Measurements from ENCODE around the gene FGD4.
A peak's percentile ranks its signal among the peaks of the same experiment; 100 is the strongest.

FGD4 gene

GRCh38 chr12:32615441-32615840, 216.1 kb downstream of the FGD4 start:
- DNase-seq, result no peak

- no peak for DNase-seq
Measured at GRCh38 chr12:32617534-32617933, 218.2 kb downstream of the FGD4 start.

- DNase-seq, result no peak
Measured at GRCh38 chr12:32618115-32618514, 218.8 kb downstream of the FGD4 start.

GRCh38 chr12:32627976-32628375, 228.6 kb downstream of the FGD4 start:
- no peak for DNase-seq

- DNase-seq, result no peak
Measured at GRCh38 chr12:32641287-32641901, 242.0 kb downstream of the FGD4 start.

- DNase-seq, result no peak
Measured at GRCh38 chr12:32644431-32644830, 245.1 kb downstream of the FGD4 start.

- DNase-seq, result peak; percentile 51
Measured at GRCh38 chr12:32647275-32647674, 247.9 kb downstream of the FGD4 start.

GRCh38 chr12:32650508-32650907, 251.2 kb downstream of the FGD4 start:
- peak; percentile 93 for DNase-seq

GRCh38 chr12:32651151-32651955, 252.0 kb downstream of the FGD4 start:
- peak; percentile 52 for DNase-seq

GRCh38 chr12:32651956-32652210, 252.5 kb downstream of the FGD4 start:
- DNase-seq, result peak; percentile 47

- DNase-seq, result peak; percentile 89
Measured at GRCh38 chr12:32659908-32660440, 260.6 kb downstream of the FGD4 start.

- DNase-seq, result peak; percentile 53
Measured at GRCh38 chr12:32661706-32662105, 262.3 kb downstream of the FGD4 start.

- DNase-seq, result peak; percentile 44
Measured at GRCh38 chr12:32662665-32663064, 263.3 kb downstream of the FGD4 start.

GRCh38 chr12:32666018-32666417, 266.7 kb downstream of the FGD4 start:
- DNase-seq, result peak; percentile 38

- DNase-seq, result peak; percentile 35
Measured at GRCh38 chr12:32669584-32669983, 270.2 kb downstream of the FGD4 start.

- DNase-seq, result peak; percentile 76
Measured at GRCh38 chr12:32671930-32672780, 272.8 kb downstream of the FGD4 start.

- peak; percentile 100 for DNase-seq
Measured at GRCh38 chr12:32679091-32679919, 279.9 kb downstream of the FGD4 start, which contains the start of gene DNM1L. TSS of gene DNM1L (plus strand) at chr12:32679301. CDS start at chr12:32679364, 63 bp downstream.

- no peak for DNase-seq
Measured at GRCh38 chr12:32679920-32680237, 280.5 kb downstream of the FGD4 start.

GRCh38 chr12:32680787-32681186, 281.4 kb downstream of the FGD4 start:
- DNase-seq, result no peak

- DNase-seq, result peak; percentile 33
Measured at GRCh38 chr12:32681272-32681671, 281.9 kb downstream of the FGD4 start.

- no peak for DNase-seq
Measured at GRCh38 chr12:32686340-32686739, 287.0 kb downstream of the FGD4 start.

- DNase-seq, result no peak
Measured at GRCh38 chr12:32688786-32689185, 289.4 kb downstream of the FGD4 start.

- DNase-seq, result no peak
Measured at GRCh38 chr12:32690927-32691326, 291.6 kb downstream of the FGD4 start.

Measured in islet precursor cell (in vitro differentiated cells).